ENCODE measurements around the gene ATP5F1B. TPM values are rescaled to one million over a fixed set of nuclear protein-coding genes. Genes with fewer than 3 reads are reported as not detected.

The ATP5F1B gene
- total RNA-seq, 1 donor from 2014 or later: 569 TPM

- H3K4me3 ChIP-seq (ENCODE audit: low read depth, low read length): no peak overlapping the region
- TF ChIP-seq CTCF (conservative IDR thresholded peaks at IDR 0.05; ENCODE audit: low read depth, low read length): no peak
- no peak for DNase-seq (ENCODE audit: low read depth)
Measured at GRCh38 chr12:56599041-56599440, 46.7 kb downstream of the ATP5F1B start.

GRCh38 chr12:56596815-56597214 lies 49.0 kb downstream of the ATP5F1B start:
- H3K4me3 ChIP-seq (ENCODE audit: low read depth, low read length): no peak overlapping the region
- no peak for TF ChIP-seq CTCF (conservative IDR thresholded peaks at IDR 0.05; ENCODE audit: low read depth, low read length)
- DNase-seq (ENCODE audit: low read depth): no peak

- peak; percentile 47 for DNase-seq (ENCODE audit: low read depth)
- TF ChIP-seq CTCF (conservative IDR thresholded peaks at IDR 0.05; ENCODE audit: low read depth, low read length): peak; percentile 91
- no peak overlapping the region for H3K4me3 ChIP-seq (ENCODE audit: low read depth, low read length)
Measured at GRCh38 chr12:56593909-56594621, 51.7 kb downstream of the ATP5F1B start.

- H3K4me3 ChIP-seq (ENCODE audit: low read depth, low read length): no peak overlapping the region
- no peak for DNase-seq (ENCODE audit: low read depth)
- TF ChIP-seq CTCF (conservative IDR thresholded peaks at IDR 0.05; ENCODE audit: low read depth, low read length): no peak
Measured at GRCh38 chr12:56591961-56592360, 53.8 kb downstream of the ATP5F1B start.

GRCh38 chr12:56591126-56591525 lies 54.7 kb downstream of the ATP5F1B start:
- no peak overlapping the region for H3K4me3 ChIP-seq (ENCODE audit: low read depth, low read length)
- no peak for TF ChIP-seq CTCF (conservative IDR thresholded peaks at IDR 0.05; ENCODE audit: low read depth, low read length)
- DNase-seq (ENCODE audit: low read depth): no peak

GRCh38 chr12:56590237-56590830 lies 55.5 kb downstream of the ATP5F1B start:
- H3K4me3 ChIP-seq (ENCODE audit: low read depth, low read length): no peak overlapping the region
- peak; percentile 60 for TF ChIP-seq CTCF (conservative IDR thresholded peaks at IDR 0.05; ENCODE audit: low read depth, low read length)
- DNase-seq (ENCODE audit: low read depth): no peak

- no peak for TF ChIP-seq CTCF (conservative IDR thresholded peaks at IDR 0.05; ENCODE audit: low read depth, low read length)
- H3K4me3 ChIP-seq (ENCODE audit: low read depth, low read length): no peak overlapping the region
- DNase-seq (ENCODE audit: low read depth): no peak
Measured at GRCh38 chr12:56589783-56590182, 56.0 kb downstream of the ATP5F1B start.

Data from epithelial cell of proximal tubule (primary cell).